ENCODE results near the gene C9orf153.
"Not testable (repeated sequence)": the region's sequence is repeated elsewhere in the genome, so short reads cannot be mapped to it uniquely, and the experiment has no call there.

Gene C9orf153
- 1.6 to 2.5 reads per million in 2 donors for total RNA-seq

- DNase-seq: no peak
Observed at GRCh38 chr9:86259557-86259956, at the start of gene C9orf153. Gene C9orf153, minus strand, starts transcription at chr9:86259657. Its CDS starts 30,054 bp downstream, at chr9:86229603.

GRCh38 chr9:86308687-86309086 is 49.2 kb upstream of the C9orf153 start:
- no peak for DNase-seq

- DNase-seq: peak in 1 of 5 experiments; percentile 51
Observed at GRCh38 chr9:86304236-86304730, 44.8 kb upstream of the C9orf153 start.

- peak in 4 of 5 experiments; percentile 9 to 96 (median 16) for DNase-seq
Observed at GRCh38 chr9:86303316-86303975, 44.0 kb upstream of the C9orf153 start.

DNA sequence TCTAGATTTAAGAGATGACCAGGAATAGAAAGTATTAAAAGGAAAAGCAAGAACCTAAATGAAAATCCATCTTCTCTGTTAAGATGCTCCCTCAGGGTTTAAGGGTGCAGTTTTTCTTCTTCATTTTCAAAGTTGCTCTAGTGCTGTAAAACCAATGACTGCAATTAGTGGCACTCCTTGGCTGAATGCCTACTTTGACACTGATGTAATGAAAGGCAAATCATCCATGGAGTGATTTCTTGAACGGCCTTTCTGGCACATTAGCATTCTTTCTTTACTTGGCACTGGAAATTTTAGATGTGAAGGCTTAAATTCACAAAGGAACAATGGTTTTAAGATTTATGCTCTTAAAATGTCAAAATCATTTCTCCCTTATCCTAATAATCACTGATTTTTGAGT is 42.2 kb upstream of the C9orf153 start:
- DNase-seq: no peak

- peak in 1 of 5 experiments; percentile 31 for DNase-seq
Observed at GRCh38 chr9:86300701-86301100, 41.2 kb upstream of the C9orf153 start.

DNA sequence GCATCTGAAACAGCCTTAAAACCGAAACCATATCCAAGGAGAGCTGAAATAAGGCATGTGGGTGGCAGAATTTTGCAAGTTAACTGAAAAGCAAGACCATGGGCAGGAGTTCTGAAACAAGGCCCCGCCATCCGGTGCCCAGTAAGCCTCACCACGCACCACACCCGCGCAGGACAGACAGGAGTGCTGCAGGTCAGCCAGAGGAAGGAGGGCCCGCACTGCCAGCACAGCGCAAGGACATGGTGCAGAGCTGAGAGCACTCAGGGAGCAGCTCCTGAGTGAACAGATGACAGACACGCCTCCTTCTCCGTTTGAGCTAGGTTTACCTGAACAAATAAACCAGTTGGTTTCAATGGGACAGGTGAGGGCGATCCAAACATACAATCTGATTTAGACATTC is 39.4 kb upstream of the C9orf153 start:
- no peak for DNase-seq

DNA sequence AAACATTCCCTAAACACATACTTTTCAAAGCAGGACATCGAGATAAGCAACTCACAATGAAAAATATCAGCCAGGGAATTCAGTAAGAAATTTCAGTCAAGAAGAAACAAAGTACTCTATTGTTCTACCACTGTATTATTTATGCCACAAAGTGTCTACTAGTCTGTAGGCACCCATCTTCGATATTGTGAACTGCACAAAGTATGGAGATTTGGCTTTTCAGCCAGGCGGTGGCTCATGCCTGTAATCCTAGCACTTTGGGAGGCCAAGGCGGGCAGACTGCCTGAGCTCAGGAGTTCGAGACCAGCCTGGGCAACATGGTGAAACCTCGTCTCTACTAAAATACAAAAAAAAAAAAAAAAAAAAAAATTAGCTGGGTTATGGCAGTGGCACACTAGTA is 30.9 kb upstream of the C9orf153 start:
- DNase-seq: not testable (repeated sequence)

DNA sequence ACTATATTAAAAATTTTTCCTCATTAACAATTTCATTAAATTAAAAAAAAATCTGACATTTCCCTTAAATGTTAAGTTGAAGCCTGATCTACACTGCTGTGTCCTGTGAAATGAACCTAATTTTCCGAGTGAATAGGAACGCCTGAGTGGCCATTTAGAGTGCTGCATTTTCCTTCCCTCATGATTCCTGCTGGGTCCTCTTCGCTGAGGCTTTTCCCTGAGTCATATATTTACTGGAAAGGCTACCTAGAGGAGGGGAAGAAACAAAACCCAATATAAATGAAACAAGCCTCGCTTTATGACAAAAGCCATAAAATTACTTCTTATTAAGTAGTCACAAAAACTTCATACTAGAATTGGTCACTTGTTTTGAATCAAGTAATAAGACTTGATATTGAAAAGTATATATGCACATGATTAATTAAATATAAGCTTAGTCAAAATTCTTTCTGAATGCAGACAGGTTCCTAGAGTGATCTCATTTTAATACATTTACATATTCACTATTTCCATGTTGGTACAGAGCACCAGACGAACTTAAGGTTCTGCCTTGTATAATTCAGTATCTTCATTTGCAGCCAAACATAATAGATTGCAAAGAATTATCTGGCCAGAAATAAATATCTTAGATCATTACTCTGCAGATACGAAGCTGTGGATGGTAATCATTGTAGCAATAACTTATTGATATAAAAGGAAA is 29.2 kb upstream of the C9orf153 start:
- DNase-seq: no peak

DNA sequence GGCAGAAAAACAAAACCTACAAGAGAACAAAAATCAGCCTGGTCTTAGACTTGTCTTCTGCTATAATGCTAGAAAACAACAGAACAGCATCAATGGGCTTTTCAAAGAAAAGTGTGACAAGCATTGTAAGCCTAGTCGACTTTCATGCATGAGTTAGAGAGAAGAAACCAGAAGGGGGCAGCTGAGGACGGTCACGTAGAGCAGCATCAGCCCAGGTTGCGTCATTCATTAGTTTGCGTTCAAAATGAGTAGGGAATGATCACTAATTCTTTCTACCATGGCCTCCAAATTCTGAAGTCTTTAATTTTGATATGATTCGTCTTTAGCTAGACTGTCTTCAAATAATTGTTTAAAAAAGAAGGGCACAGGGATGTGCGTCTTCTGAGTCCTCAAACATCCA is 27.6 kb upstream of the C9orf153 start:
- DNase-seq: peak in 1 of 5 experiments; percentile 65

- DNase-seq: no peak
Observed at GRCh38 chr9:86286278-86286677, 26.8 kb upstream of the C9orf153 start.

DNA sequence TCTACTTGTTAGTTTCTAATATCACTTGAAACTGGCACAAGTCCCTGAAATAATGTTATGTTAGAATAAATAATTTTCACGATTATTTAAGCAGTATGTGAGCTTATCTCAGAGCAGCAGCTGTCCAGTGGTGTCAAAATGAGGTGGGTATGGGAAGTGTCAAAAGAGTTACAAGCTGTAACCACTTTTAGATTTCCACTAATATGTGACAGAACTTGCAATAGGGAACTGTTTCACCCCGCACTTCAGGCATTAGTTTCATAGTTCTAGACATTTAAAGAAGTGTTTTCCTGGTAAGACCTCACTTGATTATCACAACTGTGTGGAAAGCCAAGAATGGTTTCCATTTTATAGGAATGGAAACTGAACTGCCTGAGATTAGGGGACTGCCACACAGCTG is 25.8 kb upstream of the C9orf153 start:
- DNase-seq: no peak

DNA sequence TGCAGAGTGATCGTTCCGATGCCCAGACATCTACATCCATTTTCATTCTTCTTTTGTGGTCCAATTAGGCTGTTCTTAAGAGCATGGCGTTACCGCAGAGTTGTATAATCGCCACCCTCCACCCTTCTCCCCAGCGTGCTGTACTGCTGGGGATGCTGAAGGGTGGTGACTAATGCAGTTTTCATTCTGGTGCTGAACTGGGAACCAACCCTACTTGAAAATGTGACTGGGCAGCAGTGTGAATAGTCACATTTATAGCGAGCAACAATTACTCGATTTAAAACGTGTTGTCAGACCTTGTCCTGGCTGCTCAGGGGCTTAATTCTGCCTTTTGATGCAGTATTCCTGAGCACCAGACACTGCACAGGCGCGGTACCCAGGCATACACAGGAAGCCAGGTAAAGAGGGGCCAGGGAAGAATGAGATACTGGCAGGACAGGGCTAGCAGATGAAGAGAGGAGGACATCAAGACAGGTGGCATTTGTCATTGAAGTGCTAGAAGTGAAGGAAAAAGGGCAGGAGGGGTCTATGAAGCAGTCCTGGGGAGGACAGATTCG is 23.6 kb upstream of the C9orf153 start:
- DNase-seq: no peak

DNA sequence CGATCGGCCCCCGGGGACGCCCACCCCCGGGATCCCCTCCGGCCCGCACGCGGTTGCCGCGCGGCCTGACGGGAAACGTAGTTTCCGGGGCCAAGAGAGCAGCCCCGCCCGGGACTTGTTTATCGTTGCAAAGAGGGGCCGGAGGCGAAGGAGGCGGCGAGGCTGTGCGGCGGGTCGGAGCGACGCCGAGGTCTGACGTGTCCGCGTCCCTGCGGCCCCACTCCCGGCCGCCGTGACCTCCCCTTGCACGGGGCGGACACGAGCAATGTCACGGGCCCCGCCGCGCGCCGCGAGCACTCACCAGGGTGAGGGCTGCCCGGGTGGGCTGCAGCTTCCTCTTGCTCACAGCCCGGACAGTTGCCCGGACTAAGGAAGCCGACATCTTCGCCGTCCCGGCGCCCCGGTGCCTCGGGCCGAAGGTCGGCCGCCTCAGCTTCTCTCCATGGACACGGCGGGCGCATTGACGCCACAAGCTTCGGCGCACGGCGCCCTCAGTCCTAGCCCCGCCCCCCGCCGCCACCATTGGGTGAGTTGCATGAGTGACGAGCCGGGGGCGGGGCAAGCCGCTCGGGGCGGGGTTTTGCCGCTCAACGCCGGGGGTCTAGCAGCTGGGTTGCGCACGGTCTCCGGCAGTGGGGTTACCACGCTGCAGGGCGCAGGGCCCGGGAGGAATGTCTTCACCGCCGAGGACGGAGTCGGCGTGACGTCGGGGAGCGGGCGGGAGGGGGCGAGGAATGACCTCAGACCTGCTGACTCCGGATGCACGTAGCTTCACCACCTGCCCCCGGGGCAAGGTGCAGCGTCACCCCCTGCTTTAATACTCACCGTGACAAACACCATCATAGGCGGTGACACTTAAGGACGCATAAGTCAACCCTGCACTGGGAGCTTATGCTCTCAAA is 22.9 kb upstream of the C9orf153 start, which contains the start of gene ISCA1:
ISCA1 (minus strand) TSS at position 462 of the 902 bp plus-strand sequence; CDS start at position 382, 80 bp downstream.
- DNase-seq: peak; percentile 95 to 99 (median 99)

DNA sequence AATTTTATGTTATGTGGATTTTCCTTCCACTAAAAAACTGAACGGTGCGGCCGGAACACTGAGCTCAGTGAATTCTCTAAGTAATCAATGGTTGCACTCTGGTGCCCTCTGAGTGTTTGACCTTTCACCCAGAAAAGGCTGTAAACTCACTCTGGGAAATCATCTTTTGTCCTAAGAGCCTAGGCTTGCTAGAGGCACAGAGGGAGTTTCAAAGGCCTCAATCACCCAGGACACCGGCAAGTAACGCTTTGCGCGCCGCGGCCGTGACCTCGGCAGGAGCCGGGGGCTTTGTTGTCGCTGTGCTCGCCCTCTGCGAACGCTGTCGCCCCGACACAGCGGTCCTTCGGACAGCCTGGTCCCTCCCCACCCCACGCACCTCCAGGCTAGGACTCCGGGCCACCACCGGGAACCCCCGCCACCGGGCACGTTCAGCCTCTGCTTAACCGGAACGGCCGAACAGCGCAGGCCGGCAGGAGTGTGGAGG is 22.2 kb upstream of the C9orf153 start:
- DNase-seq: no peak

- DNase-seq: no peak
Observed at GRCh38 chr9:86280580-86280979, 21.1 kb upstream of the C9orf153 start.

GRCh38 chr9:86279839-86280238 is 20.4 kb upstream of the C9orf153 start:
- DNase-seq: no peak

DNA sequence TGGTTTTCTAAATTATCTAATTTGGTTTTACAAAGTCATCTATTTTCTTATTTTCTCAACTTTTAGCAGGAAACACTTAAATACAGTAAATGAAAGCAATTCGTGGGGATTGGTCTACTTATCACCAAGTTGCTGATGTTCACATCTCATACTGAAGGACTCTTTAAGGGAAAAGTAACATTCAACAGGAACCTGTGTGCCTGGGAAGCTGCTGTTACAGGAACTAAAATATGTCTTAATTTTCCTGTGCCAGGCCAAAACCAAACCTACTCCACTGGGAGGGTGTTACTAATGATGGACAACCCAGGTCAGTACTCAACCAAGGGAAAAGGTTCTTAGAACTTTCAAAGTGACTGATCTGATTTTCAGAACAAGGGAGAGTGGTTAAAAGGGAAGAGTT is 17.6 kb upstream of the C9orf153 start:
- no peak for DNase-seq

DNA sequence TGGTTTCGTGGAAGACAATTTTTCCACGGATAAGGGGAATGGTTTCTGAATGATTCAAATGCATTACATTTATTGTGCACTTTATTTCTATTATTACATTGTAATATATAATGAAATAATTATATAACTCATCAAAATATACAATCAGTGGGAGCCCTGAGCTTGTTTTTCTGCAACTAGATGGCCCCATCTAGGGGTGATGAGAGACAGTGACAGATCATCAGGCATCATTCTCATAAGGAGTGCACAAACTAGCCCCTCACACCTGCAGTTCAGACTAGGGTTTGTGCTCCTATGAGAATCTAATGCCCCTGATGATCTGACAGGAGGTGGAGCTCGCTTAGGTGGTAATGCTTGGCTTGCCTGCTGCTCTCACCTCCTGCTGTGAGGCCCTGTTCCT is 16.5 kb upstream of the C9orf153 start:
- DNase-seq: peak in 1 of 5 experiments; percentile 26

DNA sequence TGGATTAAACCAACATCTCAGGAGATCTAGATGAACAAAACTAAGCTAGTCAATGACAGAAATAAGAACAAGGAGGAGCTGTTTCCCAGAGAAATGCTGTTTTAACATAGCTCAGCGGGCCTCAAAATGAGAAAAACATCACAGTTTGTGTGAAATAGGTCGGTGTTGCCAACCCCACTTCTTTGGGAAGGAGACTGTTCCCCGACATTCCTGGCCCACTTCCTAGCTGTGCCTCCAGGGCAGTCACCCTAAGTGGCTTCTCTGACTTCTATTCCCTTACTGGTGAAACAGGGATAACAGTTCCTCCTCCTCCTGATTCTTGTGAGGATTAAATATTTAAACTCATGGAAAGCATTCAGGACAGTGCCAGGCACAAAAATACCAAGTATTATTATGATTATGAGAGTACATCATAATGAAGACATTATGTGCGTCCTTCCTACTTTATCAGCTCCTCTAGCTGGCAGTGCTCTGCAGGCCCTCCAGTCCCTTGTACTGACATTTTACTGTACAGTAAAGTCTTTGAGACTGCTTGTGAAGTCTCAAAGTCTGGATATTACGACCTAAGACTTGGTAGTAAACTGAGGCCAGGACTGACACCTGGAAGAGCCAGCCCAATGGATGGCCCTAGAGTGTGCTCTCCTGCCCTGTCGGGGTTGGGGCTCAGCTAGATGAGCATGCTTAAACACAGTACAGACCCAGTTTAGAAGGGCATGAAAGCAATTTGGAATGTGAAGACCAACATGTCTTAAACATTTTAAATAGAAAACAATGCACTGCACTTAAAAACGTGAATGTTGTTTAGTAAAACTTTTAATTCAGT is 15.6 kb upstream of the C9orf153 start:
- DNase-seq: no peak

- DNase-seq: no peak
Observed at GRCh38 chr9:86272221-86272620, 12.8 kb upstream of the C9orf153 start.
